ENCODE measurements around the gene SAMD3.

GRCh38 chr6:130122243-130122642 is 100.5 kb downstream of the SAMD3 start:
- TF ChIP-seq GATA2 (IDR thresholded peaks at IDR 0.05; ENCODE audit: low read depth, low read length) (no peak), GATA3 (IDR thresholded peaks at IDR 0.05; ENCODE audit: low read depth, low read length) (no peak)
